Natural killer cell (primary cell): Measurements from ENCODE around the gene ZNF532. TPM values are rescaled to one million over a fixed set of nuclear protein-coding genes. Genes with fewer than 3 reads are reported as not detected.
"Not testable (repeated sequence)": the region's sequence is repeated elsewhere in the genome, so short reads cannot be mapped to it uniquely, and the experiment has no call there.

ENCODE experiments used
- ATAC-seq, 3 donors: fragments of 150-1000 bp in 2 of 3; fragments of 200-7000 bp in 1 of 3; cut with Tn5 transposase; 1 replicate in 1 of 3; 2 replicates in 2 of 3; pipeline ENCODE4 v1.10.0; 2021; ENCODE audit warnings: mild to moderate bottlenecking in 2 of 3, moderate library complexity in 2 of 3
- DNase-seq, 2 donors: peaks; one replicate each; pipeline versions ENCODE4 v3.0.0 to v3.0.0-alpha.2; 2013 to 2021; ENCODE audit warnings: mixed read lengths in 1 of 2
- H3K27ac ChIP-seq: one replicate; pipeline ENCODE4 v1.5.1; 2013; ENCODE audit warnings: mild to moderate bottlenecking, low read length
- H3K27me3 ChIP-seq: one replicate; pipeline ENCODE4 v1.6.1; 2013; ENCODE audit warnings: low read length; ENCODE audit not compliant: control insufficient read depth, insufficient read depth
- H3K36me3 ChIP-seq: one replicate; pipeline ENCODE4 v1.6.1; 2013; ENCODE audit warnings: low read length; ENCODE audit not compliant: control insufficient read depth, insufficient read depth
- H3K4me1 ChIP-seq: one replicate; pipeline ENCODE4 v1.6.1; 2013; ENCODE audit warnings: low read length; ENCODE audit not compliant: control insufficient read depth, insufficient read depth
- H3K4me3 ChIP-seq: one replicate; pipeline ENCODE4 v1.5.1; 2013; ENCODE audit warnings: low read length
- H3K9me3 ChIP-seq: one replicate; pipeline ENCODE4 v1.6.1; 2013; ENCODE audit warnings: low read length; ENCODE audit not compliant: control insufficient read depth, insufficient read depth
- H3K27ac Mint-ChIP-seq, 2 donors: one replicate each; pipeline ENCODE4 v1.8.0; 2022; ENCODE audit warnings: mild to moderate bottlenecking in 2 of 2, mixed read lengths in 2 of 2, moderate library complexity in 1 of 2
- H3K27me3 Mint-ChIP-seq, 2 donors: one replicate each; pipeline ENCODE4 v1.8.0; 2022; ENCODE audit warnings: low read depth in 2 of 2, mixed read lengths in 2 of 2
- H3K36me3 Mint-ChIP-seq: one replicate; pipeline ENCODE4 v1.8.0; 2022; ENCODE audit warnings: mixed read lengths
- H3K4me1 Mint-ChIP-seq, 2 donors: one replicate each; pipeline ENCODE4 v1.8.0; 2022; ENCODE audit warnings: mixed read lengths in 2 of 2
- H3K4me3 Mint-ChIP-seq: one replicate; pipeline ENCODE4 v1.8.0; 2022; ENCODE audit warnings: mild to moderate bottlenecking, moderate library complexity, mixed read lengths
- H3K9me3 Mint-ChIP-seq, 2 donors: one replicate each; pipeline ENCODE4 v1.8.0; 2022; ENCODE audit warnings: mixed read lengths in 2 of 2
- CTCF ChIP-seq: fragments of 200-600 bp; IDR thresholded peaks from one replicate; pipeline ENCODE4 v1.8.0; 2022; ENCODE audit warnings: antibody characterized with exemption
- WGBS: methylation state at CpG from one replicate; pipeline ENCODE4 v1.1.7; 2013; ENCODE audit warnings: missing lambda C conversion rate; ENCODE audit not compliant: insufficient coverage; 5-methylcytosine and 5-hydroxymethylcytosine counted together
- intact Hi-C: fragments of 100-400 bp; cut with micrococcal nuclease; formaldehyde crosslinking; loops from one replicate; pipeline ENCODE4 v1.14.2; 2022
- total RNA-seq, 4 donors: library from RNA; stranded (reverse); fragments of 120-200 nt in 1 of 4; gene quantifications; one replicate each; pipeline versions ENCODE4 v1.2.3 to v1.2.4, GENCODE V29; 2013 to 2022

ZNF532 gene
- total RNA-seq, 3 donors from 2014 or later (not counting 1 experiment from before 2014, with no cell fraction given): 4.8 to 28.5 (median 6.1) TPM

GRCh38 chr18:59021500-59021899 lies 156.8 kb downstream of the ZNF532 start:
- intact Hi-C loops: no loop called here
- no peak for DNase-seq
- Histone ChIP-seq H3K27me3 (no peaks in the 10 kb centered on the region), H3K36me3 (no peaks in the 10 kb centered on the region), H3K4me3 (no peak overlapping the region), H3K4me1 (no peaks in the 10 kb centered on the region), H3K27ac (no peak overlapping the region), H3K9me3 (no peaks in the 10 kb centered on the region)
- WGBS: 53% methylated on average over 1 of the region's 1 CpG
- no peak for ATAC-seq
- Mint-ChIP-seq H3K27ac (no peak overlapping the region), H3K27me3 (peaks cover 4 to 7% of the 10 kb centered on the region in 2 donors), H3K4me3 (no peak overlapping the region), H3K9me3 (peaks cover 0 to 2% of the 10 kb centered on the region in 2 donors), H3K4me1 (no peaks in the 10 kb centered on the region), H3K36me3 (no peaks in the 10 kb centered on the region)
- TF ChIP-seq CTCF: no peak

GRCh38 chr18:59022167-59022945 lies 157.7 kb downstream of the ZNF532 start:
- no peaks in the 10 kb centered on the region for H3K27me3 ChIP-seq
- no peak for TF ChIP-seq CTCF
- peaks cover 3 to 7% of the 10 kb centered on the region in 2 donors for H3K27me3 Mint-ChIP-seq
- no peaks in the 10 kb centered on the region for H3K9me3 ChIP-seq
- ATAC-seq (no peak), DNase-seq (no peak)
- peaks cover 0 to under 1% of the 10 kb centered on the region in 2 donors for H3K9me3 Mint-ChIP-seq
- no peaks in the 10 kb centered on the region for H3K36me3 ChIP-seq
- WGBS: 90% methylated on average over 8 of the region's 10 CpGs
- no peaks in the 10 kb centered on the region for H3K4me1 ChIP-seq
- H3K27ac Mint-ChIP-seq: no peak overlapping the region
- no peaks in the 10 kb centered on the region for H3K36me3 Mint-ChIP-seq
- no peak overlapping the region for H3K27ac ChIP-seq
- no peak overlapping the region for H3K4me3 Mint-ChIP-seq
- intact Hi-C loops: no loop called here
- H3K4me3 ChIP-seq: no peak overlapping the region
- H3K4me1 Mint-ChIP-seq: no peaks in the 10 kb centered on the region

- H3K36me3 Mint-ChIP-seq: no peaks in the 10 kb centered on the region
- no peak overlapping the region for H3K27ac Mint-ChIP-seq
- no peak for ATAC-seq
- 100% methylated on average over 3 of the region's 3 CpGs for WGBS
- no peak for DNase-seq
- intact Hi-C loops: no loop called here
- H3K27me3 Mint-ChIP-seq: peaks cover 0 to 3% of the 10 kb centered on the region in 2 donors
- no peaks in the 10 kb centered on the region for H3K27me3 ChIP-seq
- H3K36me3 ChIP-seq: no peaks in the 10 kb centered on the region
- H3K4me1 ChIP-seq: no peaks in the 10 kb centered on the region
- no peak overlapping the region for H3K4me3 ChIP-seq
- H3K4me1 Mint-ChIP-seq: no peaks in the 10 kb centered on the region
- no peak overlapping the region for H3K4me3 Mint-ChIP-seq
- no peaks in the 10 kb centered on the region for H3K9me3 ChIP-seq
- TF ChIP-seq CTCF: no peak
- H3K27ac ChIP-seq: no peak overlapping the region
- H3K9me3 Mint-ChIP-seq: no peaks in the 10 kb centered on the region
These were observed 160.2 kb downstream of the ZNF532 start for GRCh38 chr18:59024829-59025228.

GRCh38 chr18:59025532-59025931 lies 160.9 kb downstream of the ZNF532 start:
- H3K4me3 Mint-ChIP-seq, DNase-seq, intact Hi-C loops, H3K4me1 ChIP-seq, H3K9me3 Mint-ChIP-seq, H3K36me3 Mint-ChIP-seq, H3K27ac Mint-ChIP-seq, H3K4me3 ChIP-seq, H3K36me3 ChIP-seq, H3K27me3 ChIP-seq, H3K4me1 Mint-ChIP-seq, H3K27me3 Mint-ChIP-seq, ATAC-seq, H3K27ac ChIP-seq, H3K9me3 ChIP-seq: not testable (repeated sequence)
- WGBS: 96% methylated on average over 2 of the region's 2 CpGs
